Measurements from ENCODE around the gene SRBD1.
A peak's percentile ranks its signal among the peaks of the same experiment; 100 is the strongest.
"Not testable (repeated sequence)": the region's sequence is repeated elsewhere in the genome, so short reads cannot be mapped to it uniquely, and the experiment has no call there.

The SRBD1 gene

DNA sequence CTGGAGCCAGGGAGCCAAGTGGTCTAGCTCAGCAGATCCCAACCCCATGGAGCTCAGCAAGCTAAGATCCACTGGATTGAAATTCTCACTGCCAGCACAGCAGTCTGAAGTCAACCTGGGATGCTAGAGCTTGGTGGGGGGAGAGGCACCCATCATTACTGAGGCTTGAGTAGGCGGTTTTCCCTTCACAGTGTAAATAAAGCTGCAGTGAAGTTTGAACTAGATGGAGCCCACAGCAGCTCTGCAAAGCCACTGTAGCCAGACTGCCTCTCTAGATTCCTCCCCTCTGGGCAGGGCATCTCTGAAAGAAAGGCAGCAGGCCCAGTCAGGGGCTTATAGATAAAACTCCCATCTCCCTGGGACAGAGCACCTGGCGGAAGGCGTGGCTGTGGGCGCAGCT lies 185.0 kb downstream of the SRBD1 start:
- DNase-seq (ENCODE audit: low read depth) = not testable (repeated sequence)

DNA sequence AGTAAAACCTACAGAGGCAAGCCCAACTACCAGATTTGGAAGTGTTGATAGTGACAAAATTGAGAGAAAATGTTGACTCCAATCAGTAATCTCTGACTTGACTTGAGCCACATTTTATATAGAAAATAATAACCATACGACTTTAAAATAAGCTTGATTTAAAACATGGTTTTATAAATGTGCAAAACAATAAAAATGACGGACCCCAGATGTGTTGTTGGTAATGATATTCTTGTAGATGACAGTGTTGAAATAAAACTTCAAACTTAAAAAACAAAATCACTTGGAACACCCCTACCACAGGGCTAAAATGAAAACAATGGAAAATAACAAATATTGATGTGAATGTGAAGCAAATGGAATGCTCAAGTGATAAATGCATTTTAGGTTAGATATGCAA lies 188.1 kb downstream of the SRBD1 start:
- no peak for DNase-seq (ENCODE audit: low read depth)

- no peak for DNase-seq (ENCODE audit: low read depth)
These were observed 192.5 kb downstream of the SRBD1 start for GRCh38 chr2:45418532-45418931.

GRCh38 chr2:45415534-45416123 lies 195.4 kb downstream of the SRBD1 start:
- DNase-seq (ENCODE audit: low read depth) = no peak

DNA sequence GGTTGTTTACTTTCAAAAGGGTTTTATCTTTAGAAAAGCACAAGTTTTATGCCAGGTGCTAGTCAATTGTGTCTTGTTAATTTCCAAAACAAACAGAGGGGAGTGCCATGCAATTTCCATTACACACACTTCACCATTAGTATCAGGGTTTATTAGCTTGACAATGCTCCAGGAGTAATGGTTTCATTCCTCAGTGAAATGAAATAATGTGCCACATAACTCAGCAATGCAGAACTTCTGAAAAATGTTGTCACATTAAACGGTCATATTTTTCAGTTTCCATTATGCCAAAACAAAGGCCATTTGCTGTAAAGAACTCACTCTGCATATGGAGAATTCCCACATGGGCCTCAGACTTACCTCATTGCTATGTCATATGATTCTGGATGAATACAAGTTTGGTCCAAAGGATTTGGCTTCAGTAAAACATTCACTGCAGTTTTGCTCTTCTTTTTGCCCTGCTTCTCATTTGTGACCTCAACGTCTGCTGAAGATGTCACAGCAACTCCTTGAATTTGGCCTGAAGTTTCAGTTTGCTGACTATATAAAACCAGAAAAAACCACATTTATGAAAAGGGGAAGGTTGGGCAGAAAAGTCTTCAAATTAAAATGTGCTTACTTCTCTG lies 198.2 kb downstream of the SRBD1 start:
- DNase-seq (ENCODE audit: low read depth) = peak; percentile 56

GRCh38 chr2:45409677-45410076 lies 201.4 kb downstream of the SRBD1 start:
- no peak for DNase-seq (ENCODE audit: low read depth)

GRCh38 chr2:45406621-45407020 lies 204.4 kb downstream of the SRBD1 start:
- no peak for DNase-seq (ENCODE audit: low read depth)

- peak; percentile 15 for DNase-seq (ENCODE audit: low read depth)
These were observed 206.2 kb downstream of the SRBD1 start for GRCh38 chr2:45404807-45405297.

DNA sequence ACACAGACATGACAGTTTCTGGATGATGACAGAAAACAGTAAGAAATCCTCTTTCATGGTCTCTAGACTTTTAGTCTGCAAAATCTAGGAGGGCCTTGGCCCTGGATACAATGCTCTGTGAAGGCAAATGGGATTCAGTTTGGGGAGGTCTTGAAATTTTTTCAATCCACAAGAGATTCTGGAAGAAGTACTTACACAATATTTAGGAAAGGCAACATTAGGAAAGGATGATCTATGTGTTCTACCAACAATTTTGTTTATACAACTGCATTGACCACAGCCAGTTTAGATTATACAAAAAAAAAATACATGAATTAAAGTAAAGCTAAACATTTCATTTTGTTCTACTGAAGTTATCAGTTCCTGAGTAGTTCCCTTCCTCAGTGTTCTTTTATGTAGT lies 208.0 kb downstream of the SRBD1 start:
- DNase-seq (ENCODE audit: low read depth) = no peak

- no peak for DNase-seq (ENCODE audit: low read depth)
These were observed 209.6 kb downstream of the SRBD1 start for GRCh38 chr2:45401431-45401922.

GRCh38 chr2:45399040-45399784 lies 211.9 kb downstream of the SRBD1 start:
- no peak for DNase-seq (ENCODE audit: low read depth)

GRCh38 chr2:45397292-45397691 lies 213.8 kb downstream of the SRBD1 start:
- no peak for DNase-seq (ENCODE audit: low read depth)

GRCh38 chr2:45396671-45397070 lies 214.4 kb downstream of the SRBD1 start:
- no peak for DNase-seq (ENCODE audit: low read depth)

GRCh38 chr2:45394842-45395241 lies 216.2 kb downstream of the SRBD1 start:
- no peak for DNase-seq (ENCODE audit: low read depth)

GRCh38 chr2:45394216-45394615 lies 216.9 kb downstream of the SRBD1 start:
- DNase-seq (ENCODE audit: low read depth) = no peak

DNA sequence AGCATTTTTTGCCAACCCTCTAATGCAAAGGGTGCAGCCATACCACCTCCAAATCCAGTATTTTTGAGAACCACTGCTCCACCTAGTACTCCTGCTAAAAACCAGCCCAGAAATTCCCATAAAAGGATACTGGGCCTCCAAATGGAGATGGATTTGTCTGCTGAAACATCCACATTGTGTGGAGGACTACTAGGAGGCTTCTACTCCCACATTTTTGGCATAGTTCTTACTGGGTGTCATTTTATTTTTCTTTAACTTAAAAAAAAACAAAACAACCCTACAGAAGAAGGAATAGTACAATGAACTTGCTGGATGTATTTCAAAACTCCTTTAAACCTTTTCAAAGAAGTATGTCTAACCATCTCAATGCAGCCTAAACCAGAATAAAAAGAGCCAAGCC lies 219.2 kb downstream of the SRBD1 start:
- DNase-seq (ENCODE audit: low read depth) = no peak

DNA sequence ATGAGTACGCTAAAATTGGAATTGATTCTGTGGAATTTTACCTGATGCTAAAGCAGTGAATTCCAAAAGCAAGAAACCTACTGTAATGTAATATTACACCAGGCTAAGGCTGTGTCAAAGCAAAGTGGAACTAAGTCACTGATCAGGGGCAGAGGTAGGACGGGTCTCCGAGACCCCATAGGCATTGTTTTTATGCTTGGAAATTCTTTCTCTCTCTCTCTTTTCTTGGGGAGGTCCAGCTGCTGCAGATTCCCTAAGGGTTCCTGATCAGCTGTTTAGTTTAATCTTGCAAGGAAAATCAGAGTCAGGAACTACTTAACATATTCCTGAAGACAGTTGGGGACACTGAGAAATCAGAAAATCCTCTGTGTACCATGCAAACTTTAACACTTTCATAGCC lies 220.2 kb downstream of the SRBD1 start:
- DNase-seq (ENCODE audit: low read depth) = no peak

GRCh38 chr2:45390441-45390840 lies 220.6 kb downstream of the SRBD1 start:
- DNase-seq (ENCODE audit: low read depth) = no peak

- no peak for DNase-seq (ENCODE audit: low read depth)
These were observed 222.4 kb downstream of the SRBD1 start for GRCh38 chr2:45388541-45389100.

GRCh38 chr2:45382744-45383143 lies 228.3 kb downstream of the SRBD1 start:
- DNase-seq (ENCODE audit: low read depth) = no peak

DNA sequence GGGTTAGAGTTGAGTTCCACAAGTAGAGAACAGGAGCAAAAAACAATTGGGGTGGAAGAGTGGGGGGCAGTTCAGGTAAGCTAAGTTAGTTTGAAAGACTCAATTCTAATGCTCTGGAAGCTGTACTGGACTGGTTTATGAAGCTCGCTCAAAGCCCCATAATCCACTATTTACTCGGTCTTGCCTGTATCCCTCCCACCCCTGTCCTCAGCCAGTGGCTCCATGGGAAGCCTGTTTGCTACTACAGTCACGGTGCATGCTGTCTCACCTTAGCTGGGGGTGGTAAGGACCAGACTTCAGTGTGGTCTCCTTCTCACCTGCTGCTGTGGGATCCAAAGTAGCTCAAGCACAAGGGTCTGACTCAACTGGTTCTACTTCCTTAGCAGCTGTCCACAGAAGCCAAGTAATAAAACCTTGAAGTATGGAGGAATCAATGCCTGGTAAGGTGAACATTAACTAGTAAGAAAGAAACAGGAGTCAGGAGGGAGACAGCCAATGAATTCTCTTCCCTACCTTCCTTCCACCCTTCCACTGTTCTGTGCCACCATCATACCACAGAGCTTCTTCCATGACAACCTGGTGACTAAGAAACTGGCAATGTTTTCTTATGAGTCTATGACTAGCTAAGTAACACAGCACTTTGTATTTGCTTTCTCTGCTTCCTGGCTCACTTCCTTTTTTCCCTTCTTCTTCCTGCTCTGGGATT lies 230.8 kb downstream of the SRBD1 start:
- peak; percentile 7 for DNase-seq (ENCODE audit: low read depth)

All from GM04504 (cell line).